ENCODE data around the gene JPH2.

Gene JPH2

DNA sequence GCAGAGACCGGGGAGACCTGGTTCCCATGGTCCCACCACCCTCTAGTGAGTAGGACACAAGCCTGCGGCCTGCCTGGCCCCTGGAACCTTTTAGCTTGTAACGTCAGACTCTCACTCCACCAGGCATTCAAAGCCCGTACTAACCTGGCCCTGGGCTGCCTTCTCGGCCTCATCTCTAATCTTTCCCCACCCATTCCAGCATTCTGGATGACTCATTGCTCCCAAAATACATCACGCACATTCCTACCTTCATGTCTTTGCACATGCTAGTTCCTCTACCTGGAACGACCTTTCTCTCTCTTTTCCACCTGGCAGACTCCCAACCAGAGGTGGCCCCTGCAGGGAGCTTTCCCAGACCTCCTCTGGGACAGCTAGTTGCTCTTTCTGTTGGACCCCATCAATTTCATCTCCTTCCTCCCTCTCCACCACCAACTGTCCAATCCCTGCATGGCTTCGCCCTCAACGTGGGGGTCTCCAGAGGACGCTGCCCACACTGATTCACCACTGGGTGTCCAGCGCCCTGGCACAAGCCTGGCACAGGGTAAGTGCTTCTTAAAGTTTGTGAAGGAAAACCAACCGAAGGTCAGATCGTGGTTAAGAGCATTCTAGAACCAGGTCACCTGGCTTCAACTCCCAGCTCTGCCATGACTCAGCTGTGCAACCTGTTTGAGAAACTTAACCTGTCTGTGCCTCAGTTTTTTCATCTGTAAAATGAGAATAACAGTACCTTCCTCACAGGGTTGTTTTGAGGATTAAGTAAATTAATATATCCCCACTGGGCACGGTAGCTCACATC lies 35.2 kb downstream of the JPH2 start:
- no peak for TF ChIP-seq SPI1 (IDR thresholded peaks at IDR 0.05; ENCODE audit: borderline replicate concordance, low read depth)
- no peak for TF ChIP-seq POLR2AphosphoS5 (IDR thresholded peaks at IDR 0.05; ENCODE audit: low read depth)
- TF ChIP-seq, protein P1, sequence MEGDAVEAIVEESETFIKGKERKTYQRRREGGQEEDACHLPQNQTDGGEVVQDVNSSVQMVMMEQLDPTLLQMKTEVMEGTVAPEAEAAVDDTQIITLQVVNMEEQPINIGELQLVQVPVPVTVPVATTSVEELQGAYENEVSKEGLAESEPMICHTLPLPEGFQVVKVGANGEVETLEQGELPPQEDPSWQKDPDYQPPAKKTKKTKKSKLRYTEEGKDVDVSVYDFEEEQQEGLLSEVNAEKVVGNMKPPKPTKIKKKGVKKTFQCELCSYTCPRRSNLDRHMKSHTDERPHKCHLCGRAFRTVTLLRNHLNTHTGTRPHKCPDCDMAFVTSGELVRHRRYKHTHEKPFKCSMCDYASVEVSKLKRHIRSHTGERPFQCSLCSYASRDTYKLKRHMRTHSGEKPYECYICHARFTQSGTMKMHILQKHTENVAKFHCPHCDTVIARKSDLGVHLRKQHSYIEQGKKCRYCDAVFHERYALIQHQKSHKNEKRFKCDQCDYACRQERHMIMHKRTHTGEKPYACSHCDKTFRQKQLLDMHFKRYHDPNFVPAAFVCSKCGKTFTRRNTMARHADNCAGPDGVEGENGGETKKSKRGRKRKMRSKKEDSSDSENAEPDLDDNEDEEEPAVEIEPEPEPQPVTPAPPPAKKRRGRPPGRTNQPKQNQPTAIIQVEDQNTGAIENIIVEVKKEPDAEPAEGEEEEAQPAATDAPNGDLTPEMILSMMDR (IDR thresholded peaks at IDR 0.05; ENCODE audit: insufficient read depth, low read length): no peak
- TF ChIP-seq, protein P2, sequence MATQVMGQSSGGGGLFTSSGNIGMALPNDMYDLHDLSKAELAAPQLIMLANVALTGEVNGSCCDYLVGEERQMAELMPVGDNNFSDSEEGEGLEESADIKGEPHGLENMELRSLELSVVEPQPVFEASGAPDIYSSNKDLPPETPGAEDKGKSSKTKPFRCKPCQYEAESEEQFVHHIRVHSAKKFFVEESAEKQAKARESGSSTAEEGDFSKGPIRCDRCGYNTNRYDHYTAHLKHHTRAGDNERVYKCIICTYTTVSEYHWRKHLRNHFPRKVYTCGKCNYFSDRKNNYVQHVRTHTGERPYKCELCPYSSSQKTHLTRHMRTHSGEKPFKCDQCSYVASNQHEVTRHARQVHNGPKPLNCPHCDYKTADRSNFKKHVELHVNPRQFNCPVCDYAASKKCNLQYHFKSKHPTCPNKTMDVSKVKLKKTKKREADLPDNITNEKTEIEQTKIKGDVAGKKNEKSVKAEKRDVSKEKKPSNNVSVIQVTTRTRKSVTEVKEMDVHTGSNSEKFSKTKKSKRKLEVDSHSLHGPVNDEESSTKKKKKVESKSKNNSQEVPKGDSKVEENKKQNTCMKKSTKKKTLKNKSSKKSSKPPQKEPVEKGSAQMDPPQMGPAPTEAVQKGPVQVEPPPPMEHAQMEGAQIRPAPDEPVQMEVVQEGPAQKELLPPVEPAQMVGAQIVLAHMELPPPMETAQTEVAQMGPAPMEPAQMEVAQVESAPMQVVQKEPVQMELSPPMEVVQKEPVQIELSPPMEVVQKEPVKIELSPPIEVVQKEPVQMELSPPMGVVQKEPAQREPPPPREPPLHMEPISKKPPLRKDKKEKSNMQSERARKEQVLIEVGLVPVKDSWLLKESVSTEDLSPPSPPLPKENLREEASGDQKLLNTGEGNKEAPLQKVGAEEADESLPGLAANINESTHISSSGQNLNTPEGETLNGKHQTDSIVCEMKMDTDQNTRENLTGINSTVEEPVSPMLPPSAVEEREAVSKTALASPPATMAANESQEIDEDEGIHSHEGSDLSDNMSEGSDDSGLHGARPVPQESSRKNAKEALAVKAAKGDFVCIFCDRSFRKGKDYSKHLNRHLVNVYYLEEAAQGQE (IDR thresholded peaks at IDR 0.05; ENCODE audit: insufficient replicate concordance, low read depth): no peak
- TF ChIP-seq GABPA (IDR thresholded peaks at IDR 0.05; ENCODE audit: low read depth): no peak
- no peak for DNase-seq (ENCODE audit: low read depth in 1 of 2, low spot score in 1 of 2)
- Histone ChIP-seq H3K27me3 (ENCODE audit: insufficient read depth, poor library complexity, severe bottlenecking) (peaks cover 3% of the 10 kb centered on the region), H3K27ac (replicated peaks) (no peak overlapping the region), H3K4me3 (replicated peaks; ENCODE audit: insufficient read depth, low read length) (no peak overlapping the region)

DNA sequence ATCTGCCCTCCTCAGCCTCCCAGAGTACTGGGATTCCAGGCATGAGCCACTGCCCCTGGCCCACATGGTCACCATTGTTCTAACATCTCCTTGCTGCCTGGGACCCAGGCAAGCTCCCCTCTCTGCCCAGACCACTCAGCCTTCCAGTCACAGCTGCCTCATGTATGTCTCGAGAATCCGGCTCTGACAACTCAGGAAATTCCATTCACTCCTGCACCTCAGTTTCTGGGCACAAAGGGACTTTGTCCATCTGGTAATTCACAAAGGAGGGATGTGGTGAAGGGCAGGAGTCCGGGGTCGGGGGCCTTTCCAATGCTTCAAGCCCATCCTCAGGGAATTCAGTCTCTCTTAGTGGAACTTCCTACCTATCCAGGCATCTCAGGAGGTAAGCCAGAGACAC lies 40.7 kb downstream of the JPH2 start:
- no peak for DNase-seq (ENCODE audit: low read depth in 1 of 2, low spot score in 1 of 2)
- H3K4me3 ChIP-seq (replicated peaks; ENCODE audit: insufficient read depth, low read length): no peak overlapping the region
- no peak overlapping the region for H3K27ac ChIP-seq (replicated peaks)
- peaks cover 3% of the 10 kb centered on the region for H3K27me3 ChIP-seq (ENCODE audit: insufficient read depth, poor library complexity, severe bottlenecking)
- TF ChIP-seq GABPA (IDR thresholded peaks at IDR 0.05; ENCODE audit: low read depth) (no peak), POLR2AphosphoS5 (IDR thresholded peaks at IDR 0.05; ENCODE audit: low read depth) (no peak), SPI1 (IDR thresholded peaks at IDR 0.05; ENCODE audit: borderline replicate concordance, low read depth) (no peak)
- TF ChIP-seq, protein P1 (IDR thresholded peaks at IDR 0.05; ENCODE audit: insufficient read depth, low read length): no peak
- TF ChIP-seq, protein P2 (IDR thresholded peaks at IDR 0.05; ENCODE audit: insufficient replicate concordance, low read depth): no peak

DNA sequence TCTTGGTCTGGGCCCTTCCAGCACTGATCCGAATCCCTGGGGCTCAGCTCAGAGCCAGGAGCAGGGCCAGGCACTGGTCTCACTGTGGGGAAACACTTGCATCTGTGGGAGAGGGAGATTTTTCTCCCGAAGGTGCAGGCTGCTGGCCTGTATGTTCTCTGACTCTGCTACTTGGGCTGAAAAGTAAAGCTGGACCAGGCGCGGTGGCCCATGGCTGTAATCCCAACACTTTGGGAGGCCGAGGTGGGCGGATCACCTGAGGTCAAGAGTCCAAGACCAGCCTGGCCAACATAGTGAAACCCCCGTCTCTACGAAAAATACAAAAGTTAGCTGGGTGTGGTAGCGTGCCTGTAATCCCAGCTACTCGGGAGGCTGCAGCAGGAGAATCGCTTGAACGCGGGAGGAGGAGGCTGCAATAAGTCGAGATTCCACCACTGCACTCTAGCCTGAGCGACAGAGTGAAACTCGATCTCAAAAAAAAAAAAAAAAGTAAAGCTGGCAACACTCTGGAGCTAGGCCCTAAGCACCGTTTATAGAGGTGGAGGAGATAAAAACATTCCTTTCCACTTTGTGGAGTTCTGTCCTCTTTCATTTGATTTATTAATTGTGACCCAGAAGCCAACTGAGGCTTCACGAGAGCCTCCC lies 41.7 kb downstream of the JPH2 start:
- Histone ChIP-seq H3K27me3 (ENCODE audit: insufficient read depth, poor library complexity, severe bottlenecking) (peaks cover 3% of the 10 kb centered on the region), H3K27ac (replicated peaks) (no peak overlapping the region), H3K4me3 (replicated peaks; ENCODE audit: insufficient read depth, low read length) (no peak overlapping the region)
- DNase-seq (ENCODE audit: low read depth in 1 of 2, low spot score in 1 of 2): no peak
- TF ChIP-seq GABPA (IDR thresholded peaks at IDR 0.05; ENCODE audit: low read depth): no peak
- TF ChIP-seq POLR2AphosphoS5 (IDR thresholded peaks at IDR 0.05; ENCODE audit: low read depth): no peak
- TF ChIP-seq, protein P1 (IDR thresholded peaks at IDR 0.05; ENCODE audit: insufficient read depth, low read length): no peak
- TF ChIP-seq SPI1 (IDR thresholded peaks at IDR 0.05; ENCODE audit: borderline replicate concordance, low read depth): no peak
- TF ChIP-seq, protein P2 (IDR thresholded peaks at IDR 0.05; ENCODE audit: insufficient replicate concordance, low read depth): no peak

Measured in HL-60 (cell line).